Activated T-helper 1 cell treated with anti-CD3 and anti-CD28 coated beads, Interleukin-12 subunit alpha, Interleukin-12 subunit beta, Interleukin-2, Interleukin-4 antibody, amounts not matched to agents 30 ng/mL and 10 ng/mL and 1 ng/mL, durations not matched to agents 14 hours and 24 hours and 36 hours (primary cell): ENCODE data around the gene HLA-DPB1. TPM values are rescaled to one million over a fixed set of nuclear protein-coding genes. Genes with fewer than 3 reads are reported as not detected.

ENCODE experiments used
- DNase-seq: peaks from one replicate; pipeline ENCODE4 v3.0.0; 2021; ENCODE audit warnings: low spot score
- H3K27ac Mint-ChIP-seq: one replicate; pipeline ENCODE4 v1.8.0; 2021; ENCODE audit warnings: mild to moderate bottlenecking, mixed read lengths
- H3K27me3 Mint-ChIP-seq: one replicate; pipeline ENCODE4 v1.8.0; 2022; ENCODE audit warnings: mild to moderate bottlenecking, moderate library complexity, mixed read lengths; ENCODE audit not compliant: insufficient read depth
- H3K36me3 Mint-ChIP-seq: one replicate; pipeline ENCODE4 v1.8.0; 2021; ENCODE audit warnings: low read depth, mixed read lengths
- H3K4me1 Mint-ChIP-seq: one replicate; pipeline ENCODE4 v1.8.0; 2021; ENCODE audit warnings: low read depth, mixed read lengths
- H3K4me3 Mint-ChIP-seq: one replicate; pipeline ENCODE4 v1.8.0; 2021; ENCODE audit warnings: mild to moderate bottlenecking, moderate library complexity, mixed read lengths
- H3K9me3 Mint-ChIP-seq: one replicate; pipeline ENCODE4 v1.8.0; 2021; ENCODE audit warnings: mixed read lengths
- intact Hi-C: fragments of 100-400 bp; cut with micrococcal nuclease; formaldehyde crosslinking; loops from one replicate; pipeline ENCODE4 v1.15.1; 2024
- total RNA-seq: library from RNA; stranded (reverse); gene quantifications from 2 replicates; pipeline ENCODE4 v1.2.3, GENCODE V29; 2022

HLA-DPB1 gene
- total RNA-seq, 1 donor from 2014 or later, result 12.2 TPM

GRCh38 chr6:33132081-33132524 is 56.3 kb downstream of the HLA-DPB1 start:
- peaks cover 2% of the 10 kb centered on the region for H3K27me3 Mint-ChIP-seq
- H3K4me1 Mint-ChIP-seq, result peaks cover 32% of the 10 kb centered on the region
- H3K4me3 Mint-ChIP-seq, result no peak overlapping the region
- DNase-seq, result no peak
- intact Hi-C loops, result no loop called here
- no peaks in the 10 kb centered on the region for H3K9me3 Mint-ChIP-seq
- H3K36me3 Mint-ChIP-seq, result no peaks in the 10 kb centered on the region
- H3K27ac Mint-ChIP-seq, result no peak overlapping the region

- Mint-ChIP-seq H3K27me3 (peaks cover 8% of the 10 kb centered on the region), H3K9me3 (no peaks in the 10 kb centered on the region), H3K27ac (no peak overlapping the region), H3K4me1 (no peaks in the 10 kb centered on the region), H3K4me3 (no peak overlapping the region), H3K36me3 (no peaks in the 10 kb centered on the region)
- DNase-seq, result no peak
- intact Hi-C loops, result no loop called here
These were observed 60.6 kb downstream of the HLA-DPB1 start for GRCh38 chr6:33136310-33136900.

Other genes starting within 250 kb of the HLA-DPB1 start
- gene TAP2, start 237.3 kb upstream of the HLA-DPB1 start, total RNA-seq, result 160 and 167 TPM in 2 replicates
- gene PSMB8, start 231.9 kb upstream of the HLA-DPB1 start, total RNA-seq, result 353 and 358 TPM in 2 replicates
- 284 and 290 TPM in 2 replicates for gene TAP1, start 222.3 kb upstream of the HLA-DPB1 start, total RNA-seq
- 249 and 253 TPM in 2 replicates for gene PSMB9, start 221.8 kb upstream of the HLA-DPB1 start, total RNA-seq
- 2.7 and 2.8 TPM in 2 replicates for gene HLA-DMB, start 135.0 kb upstream of the HLA-DPB1 start, total RNA-seq
- gene HLA-DMA, start 122.9 kb upstream of the HLA-DPB1 start, total RNA-seq, result 14.1 and 14.2 TPM in 2 replicates
- gene BRD2, start 107.4 kb upstream of the HLA-DPB1 start, total RNA-seq, result 316 and 330 TPM in 2 replicates
- 1.8 and 2.0 TPM in 2 replicates for gene HLA-DOA, start 66.4 kb upstream of the HLA-DPB1 start, total RNA-seq
- gene HLA-DPA1, start 2.3 kb upstream of the HLA-DPB1 start, total RNA-seq, result 61.0 and 66.7 TPM in 2 replicates
- gene COL11A2, start 116.5 kb downstream of the HLA-DPB1 start, total RNA-seq, result 0.61 and 0.65 TPM in 2 replicates
- gene RXRB, start 124.7 kb downstream of the HLA-DPB1 start, total RNA-seq, result 46.6 and 47.4 TPM in 2 replicates
- gene SLC39A7, start 124.9 kb downstream of the HLA-DPB1 start, total RNA-seq, result 67.1 and 68.8 TPM in 2 replicates
- gene HSD17B8, start 128.7 kb downstream of the HLA-DPB1 start, total RNA-seq, result 14.8 and 15.2 TPM in 2 replicates
- 50.7 and 53.4 TPM in 2 replicates for gene RING1, start 132.5 kb downstream of the HLA-DPB1 start, total RNA-seq
- gene VPS52, start 195.9 kb downstream of the HLA-DPB1 start, total RNA-seq, result 59.8 and 63.5 TPM in 2 replicates
- 2,930 and 2,946 TPM in 2 replicates for gene RPS18, start 196.1 kb downstream of the HLA-DPB1 start, total RNA-seq
- 4.4 and 5.6 TPM in 2 replicates for gene B3GALT4, start 201.1 kb downstream of the HLA-DPB1 start, total RNA-seq
- 113 and 123 TPM in 2 replicates for gene WDR46, start 213.2 kb downstream of the HLA-DPB1 start, total RNA-seq
- gene PFDN6, start 213.6 kb downstream of the HLA-DPB1 start, total RNA-seq, result 122 and 126 TPM in 2 replicates
- gene RGL2, start 223.0 kb downstream of the HLA-DPB1 start, total RNA-seq, result 27.6 and 28.0 TPM in 2 replicates
- 264 and 265 TPM in 2 replicates for gene TAPBP, start 238.1 kb downstream of the HLA-DPB1 start, total RNA-seq
- 12.5 and 14.7 TPM in 2 replicates for gene ZBTB22, start 241.8 kb downstream of the HLA-DPB1 start, total RNA-seq
- gene DAXX, start 247.0 kb downstream of the HLA-DPB1 start, total RNA-seq, result 66.3 and 69.3 TPM in 2 replicates